LNCaP clone FGC (cell line): Measurements from ENCODE around the gene LRFN3.
"Not testable (repeated sequence)": the region's sequence is repeated elsewhere in the genome, so short reads cannot be mapped to it uniquely, and the experiment has no call there.

ENCODE experiments used
- DNase-seq: peaks from one replicate; pipeline ENCODE4 v3.0.0-alpha.2; 2011; ENCODE audit warnings: low read depth
- H3K4me3 ChIP-seq: 2 replicates; pipeline ENCODE4 v1.5.1; 2011; ENCODE audit warnings: mild to moderate bottlenecking, low read depth, low read length, control low read depth
- CTCF ChIP-seq: IDR thresholded peaks from 2 replicates; pipeline ENCODE4 v1.5.1; 2012; ENCODE audit warnings: mild to moderate bottlenecking; ENCODE audit not compliant: control insufficient read depth, insufficient read depth; ENCODE audit errors: extremely low read depth

The LRFN3 gene

GRCh38 chr19:35946203-35946602 is 10.0 kb downstream of the LRFN3 start:
- no peak overlapping the region for H3K4me3 ChIP-seq
- TF ChIP-seq CTCF = no peak
- no peak for DNase-seq

GRCh38 chr19:35949131-35949530 is 13.0 kb downstream of the LRFN3 start:
- TF ChIP-seq CTCF = no peak
- no peak overlapping the region for H3K4me3 ChIP-seq
- DNase-seq = no peak

- H3K4me3 ChIP-seq = no peak overlapping the region
- no peak for DNase-seq
- no peak for TF ChIP-seq CTCF
Measured at GRCh38 chr19:35955881-35956634, 19.9 kb downstream of the LRFN3 start.

- DNase-seq, H3K4me3 ChIP-seq: not testable (repeated sequence)
Measured at GRCh38 chr19:35957411-35957810, 21.2 kb downstream of the LRFN3 start.

GRCh38 chr19:35958660-35959039 is 22.5 kb downstream of the LRFN3 start:
- H3K4me3 ChIP-seq = no peak overlapping the region

GRCh38 chr19:35959040-35959967 is 23.1 kb downstream of the LRFN3 start:
- TF ChIP-seq CTCF = peak; percentile 47
- no peak overlapping the region for H3K4me3 ChIP-seq
- DNase-seq = no peak

More at GRCh38 chr19:35958660-35959039, 22.5 kb downstream of the LRFN3 start:
- TF ChIP-seq CTCF = no peak
- DNase-seq = no peak

GRCh38 chr19:35959968-35960320 is 23.8 kb downstream of the LRFN3 start:
- TF ChIP-seq CTCF = no peak
- DNase-seq = no peak
- H3K4me3 ChIP-seq = no peak overlapping the region
